ENCODE results near the gene RNASE11. TPM values are rescaled to one million over a fixed set of nuclear protein-coding genes. Genes with fewer than 3 reads are reported as not detected.
"Not testable (repeated sequence)": the region's sequence is repeated elsewhere in the genome, so short reads cannot be mapped to it uniquely, and the experiment has no call there.

Gene RNASE11
- polyA plus RNA-seq, 4 donors, result not detected

DNA sequence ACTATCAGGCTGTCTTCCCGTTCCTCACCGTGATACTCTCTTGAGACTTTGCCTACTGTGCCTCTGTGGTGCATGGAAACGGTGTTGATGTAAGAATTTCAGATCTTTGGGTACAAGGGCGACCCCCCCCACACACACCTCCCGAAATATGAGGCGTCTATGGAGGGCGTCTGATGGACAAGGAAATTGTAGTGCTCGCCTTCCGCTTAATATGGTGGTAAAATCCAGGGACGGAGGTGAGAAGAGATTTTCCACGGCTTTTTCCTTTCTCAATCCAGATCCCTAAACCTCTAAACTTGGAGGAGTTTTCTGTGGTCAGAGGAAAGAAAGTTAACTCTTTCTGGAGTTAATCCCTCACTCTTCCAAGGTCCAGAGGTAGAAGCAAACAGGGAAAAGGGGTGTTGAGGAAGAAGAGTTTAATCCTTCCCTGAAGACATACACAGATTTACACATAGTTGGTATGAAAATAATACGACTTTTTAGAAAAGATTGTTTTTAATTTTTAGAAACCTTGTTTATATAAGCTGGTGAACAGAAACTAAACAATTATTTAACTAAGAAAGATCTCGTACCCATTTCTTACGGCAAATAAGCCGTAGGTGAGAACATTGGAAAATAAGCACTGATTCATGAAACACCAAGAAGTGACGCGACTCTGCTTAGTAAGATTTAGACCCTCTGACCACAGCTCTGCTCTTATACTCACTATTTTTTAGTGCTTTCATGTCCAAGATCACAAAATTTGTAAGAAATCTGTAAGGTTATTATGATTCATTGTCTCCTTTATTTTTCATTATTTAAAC, 26.4 kb upstream of the RNASE11 start:
- no peak for DNase-seq (ENCODE audit: low read depth in 4 of 4, low spot score in 3 of 4)

DNA sequence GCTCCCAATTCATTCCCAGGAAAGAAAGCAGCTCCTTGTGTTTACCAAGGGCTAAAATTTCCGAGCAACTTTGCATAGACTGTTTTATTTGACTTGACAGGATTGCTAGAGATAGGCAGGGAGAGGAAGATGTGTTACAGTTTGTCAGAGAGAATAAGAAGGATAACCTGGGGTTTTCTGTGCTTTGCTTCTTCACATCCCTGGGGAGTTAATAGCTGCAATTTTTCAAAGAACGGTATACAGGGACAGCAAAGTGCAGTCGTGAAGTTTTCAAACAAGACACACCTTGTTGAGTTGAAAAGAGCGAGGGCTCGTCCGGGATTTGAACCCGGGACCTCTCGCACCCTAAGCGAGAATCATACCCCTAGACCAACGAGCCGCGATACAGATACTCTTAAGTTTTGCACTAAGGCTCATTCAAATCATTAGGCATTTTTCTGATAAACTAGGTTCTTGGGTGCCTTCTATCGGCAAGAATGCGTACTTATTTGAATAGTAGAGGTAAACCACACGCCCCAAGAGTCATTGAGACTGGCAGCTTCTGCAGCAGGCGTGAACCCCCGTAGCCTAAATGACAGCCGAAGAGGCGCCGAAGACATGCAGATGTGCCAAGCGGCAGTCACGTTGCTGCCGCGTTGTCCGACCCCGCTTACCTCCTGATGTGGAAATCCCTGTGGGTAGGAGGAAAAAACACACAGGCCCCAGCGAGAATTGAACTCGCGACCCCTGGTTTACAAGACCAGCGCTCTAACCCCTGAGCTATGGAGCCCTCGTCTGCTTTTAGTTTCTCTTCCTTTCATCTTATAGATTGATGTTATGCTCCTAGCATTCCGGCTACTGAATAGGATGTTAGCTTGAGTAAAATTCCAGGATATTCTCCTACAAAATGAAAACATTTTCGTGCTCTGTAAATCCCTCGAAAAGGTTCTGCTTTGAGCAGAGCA, 25.6 kb upstream of the RNASE11 start:
- peak; percentile 85 to 88 (median 88) for DNase-seq (ENCODE audit: low read depth in 4 of 4, low spot score in 3 of 4)

DNA sequence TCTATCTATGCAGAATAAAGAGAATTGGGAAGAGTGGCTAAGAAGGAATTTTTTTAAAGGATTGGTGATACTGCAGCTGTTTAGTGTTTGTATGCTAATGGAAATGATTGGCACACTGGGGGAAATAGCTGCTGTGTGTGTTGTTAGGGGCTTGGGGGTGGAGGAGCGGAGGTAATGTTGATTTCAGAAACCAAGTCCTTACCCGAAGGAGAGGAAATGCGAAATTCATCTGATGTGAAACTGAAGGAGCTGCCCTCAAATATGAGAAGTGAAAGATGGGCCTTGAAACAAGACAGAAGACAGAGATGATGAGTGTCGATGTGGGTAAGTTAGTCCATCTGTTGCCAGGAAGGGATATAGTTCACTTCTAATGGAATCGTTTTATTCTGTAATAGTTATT, 24.6 kb upstream of the RNASE11 start:
- DNase-seq (ENCODE audit: low read depth in 4 of 4, low spot score in 3 of 4), result no peak

DNA sequence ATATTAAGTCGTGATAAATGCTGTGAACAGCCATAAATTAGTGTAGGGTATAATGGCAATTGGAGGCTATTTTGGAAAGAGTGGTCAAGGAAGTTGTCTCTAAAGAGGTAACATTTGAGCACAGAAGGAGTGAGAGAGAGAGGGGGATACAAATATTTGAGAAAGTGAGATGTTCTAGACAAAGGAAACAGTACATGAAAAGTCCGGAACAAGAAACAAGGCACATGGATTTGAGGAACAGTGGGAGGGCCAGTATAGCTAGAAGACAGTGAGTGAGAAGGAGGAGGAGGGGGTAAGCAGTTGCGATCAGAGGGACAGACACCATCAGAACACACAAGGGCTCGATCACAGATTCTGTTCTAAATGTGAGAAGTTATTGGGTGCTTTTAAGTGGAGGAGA, 23.5 kb upstream of the RNASE11 start:
- no peak for DNase-seq (ENCODE audit: low read depth in 4 of 4, low spot score in 3 of 4)

DNA sequence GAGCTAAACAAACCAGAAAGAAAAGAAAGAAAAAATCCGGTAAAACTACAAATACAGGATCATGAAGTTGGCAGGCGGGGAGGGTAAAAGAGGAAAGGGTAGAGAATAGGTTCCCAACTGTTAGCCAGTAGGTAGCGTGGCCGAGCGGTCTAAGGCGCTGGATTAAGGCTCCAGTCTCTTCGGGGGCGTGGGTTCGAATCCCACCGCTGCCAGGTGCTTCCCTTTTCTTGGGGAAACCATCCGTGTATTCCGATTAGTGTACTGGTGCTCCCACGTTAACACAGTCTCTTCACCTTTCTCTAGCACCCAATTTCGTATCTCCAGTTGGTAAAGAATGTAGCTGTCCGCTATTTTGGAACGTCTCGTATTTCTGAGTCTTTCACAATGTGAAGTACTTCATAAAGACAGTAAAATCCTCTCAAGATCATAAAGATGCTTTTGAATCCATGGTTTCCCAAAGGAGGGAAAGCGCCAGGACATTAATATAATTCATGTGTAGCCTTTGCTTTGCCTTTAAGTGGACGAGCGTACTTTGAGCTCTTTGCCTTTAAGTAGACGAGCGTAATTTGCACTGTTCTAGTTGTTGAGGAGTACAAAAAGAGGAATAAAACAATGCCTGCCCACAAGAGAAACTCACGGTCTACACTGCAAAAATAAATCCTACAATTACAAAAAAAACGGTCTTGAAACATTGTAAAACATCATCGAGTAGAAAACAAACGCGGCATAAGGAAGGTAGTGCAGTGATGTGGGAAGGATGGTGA, 22.4 kb upstream of the RNASE11 start:
- no peak for DNase-seq (ENCODE audit: low read depth in 4 of 4, low spot score in 3 of 4)

DNA sequence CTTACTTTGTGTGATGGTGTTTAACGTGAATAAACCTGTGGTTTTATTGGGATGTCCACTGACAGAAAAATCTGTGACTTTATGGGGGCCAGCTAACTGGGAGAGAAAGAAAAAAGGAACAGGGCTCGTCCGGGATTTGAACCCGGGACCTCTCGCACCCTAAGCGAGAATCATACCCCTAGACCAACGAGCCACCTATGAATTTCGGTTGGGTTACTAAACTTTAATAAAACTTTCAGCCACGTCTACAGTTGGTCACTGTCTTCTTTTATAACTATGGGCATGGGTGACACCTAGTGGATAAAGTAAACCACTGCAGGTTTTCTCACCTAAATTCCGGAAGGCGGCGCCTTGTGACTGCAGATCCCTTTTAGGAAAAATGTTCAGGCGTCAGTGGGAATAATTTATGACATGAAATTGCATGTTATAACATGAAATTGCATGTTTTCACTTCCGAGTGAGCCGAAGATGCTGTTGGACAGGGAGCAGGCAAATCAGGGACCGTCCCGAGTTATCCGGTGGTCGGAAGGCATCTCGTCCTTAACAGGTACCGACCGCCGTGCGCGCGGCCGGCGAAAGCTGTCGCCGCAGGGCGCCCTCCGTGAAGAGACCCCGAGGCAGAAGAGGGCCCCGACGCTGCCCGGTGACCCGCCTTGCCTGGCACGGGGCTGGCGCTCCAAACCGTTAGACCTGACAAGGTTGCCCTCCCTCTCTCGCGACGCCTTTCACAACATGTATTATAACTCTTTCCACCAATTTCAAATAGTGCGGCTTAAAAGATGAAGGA, 21.6 kb upstream of the RNASE11 start:
- DNase-seq (ENCODE audit: low read depth in 4 of 4, low spot score in 3 of 4), result peak; percentile 78 to 88 (median 82)

DNA sequence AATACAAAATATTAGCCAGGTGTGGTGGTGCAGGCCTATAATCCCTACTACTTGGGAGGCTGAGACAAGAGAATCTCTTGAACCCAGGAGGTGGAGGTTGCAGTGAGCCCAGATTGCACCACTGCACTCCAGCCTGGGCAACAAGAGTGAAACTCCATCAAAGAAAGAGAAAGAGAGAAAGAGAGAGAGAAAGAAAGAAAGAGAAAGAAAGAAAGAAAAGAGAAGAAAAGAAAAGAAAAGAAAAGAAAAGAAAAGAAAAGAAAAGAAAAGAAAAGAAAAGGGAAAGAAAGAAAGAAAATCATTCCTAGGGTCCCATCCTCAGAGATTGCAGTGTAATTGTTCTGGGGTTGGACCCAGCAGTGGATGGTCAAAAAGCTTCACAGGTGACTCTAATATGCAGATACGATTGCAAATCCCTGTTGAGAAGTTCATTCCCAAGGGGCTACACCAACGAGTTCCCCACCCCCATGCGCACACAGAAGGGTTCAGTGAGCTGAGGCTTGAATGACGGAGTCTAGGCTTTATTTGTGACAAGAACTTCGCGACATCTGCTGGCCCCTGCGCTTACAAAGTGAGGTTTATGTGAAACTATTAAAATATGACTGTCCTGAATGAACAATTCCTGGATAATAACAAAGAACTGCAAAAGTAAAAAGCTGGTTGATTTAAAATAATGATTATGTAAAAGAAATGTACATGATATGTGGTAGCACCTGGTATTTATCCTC, 20.7 kb upstream of the RNASE11 start:
- DNase-seq (ENCODE audit: low read depth in 4 of 4, low spot score in 3 of 4), result no peak

DNA sequence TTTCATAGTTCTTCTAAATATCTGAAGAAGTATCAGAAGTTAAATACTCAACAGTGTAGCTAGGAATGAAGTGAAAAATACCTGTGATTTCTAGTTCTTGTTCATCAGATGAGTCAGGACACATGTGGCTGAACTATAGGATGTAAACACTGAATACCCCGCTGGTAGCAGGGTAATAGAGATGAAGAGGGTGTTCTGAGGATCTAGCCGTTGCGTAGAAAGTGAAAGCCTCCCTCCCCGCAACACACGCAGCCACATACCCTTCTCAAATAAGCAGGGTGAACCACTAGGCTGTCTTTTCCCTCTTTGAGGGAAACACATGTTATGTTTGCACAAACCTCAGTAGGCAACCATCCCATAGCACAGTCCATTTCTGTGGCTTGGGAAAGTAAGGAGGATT, 19.8 kb upstream of the RNASE11 start:
- no peak for DNase-seq (ENCODE audit: low read depth in 4 of 4, low spot score in 3 of 4)

DNA sequence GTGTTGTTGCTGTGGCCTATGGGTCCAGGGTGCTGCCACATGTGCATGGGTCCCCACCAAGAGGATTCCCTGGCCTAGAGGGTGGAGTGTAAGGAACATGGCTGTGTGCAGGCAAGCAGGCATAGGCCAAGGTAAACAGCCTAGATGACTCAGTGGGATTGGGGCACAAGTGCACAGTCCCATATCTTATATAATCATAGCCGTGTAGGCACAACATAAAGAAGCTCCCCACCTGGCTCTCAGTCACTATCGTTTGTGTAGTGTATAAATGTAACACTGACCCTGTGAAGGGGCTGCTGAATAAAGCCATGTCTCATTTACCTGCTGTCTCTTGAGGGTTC, 19.1 kb upstream of the RNASE11 start:
- DNase-seq (ENCODE audit: low read depth in 4 of 4, low spot score in 3 of 4), result no peak

DNA sequence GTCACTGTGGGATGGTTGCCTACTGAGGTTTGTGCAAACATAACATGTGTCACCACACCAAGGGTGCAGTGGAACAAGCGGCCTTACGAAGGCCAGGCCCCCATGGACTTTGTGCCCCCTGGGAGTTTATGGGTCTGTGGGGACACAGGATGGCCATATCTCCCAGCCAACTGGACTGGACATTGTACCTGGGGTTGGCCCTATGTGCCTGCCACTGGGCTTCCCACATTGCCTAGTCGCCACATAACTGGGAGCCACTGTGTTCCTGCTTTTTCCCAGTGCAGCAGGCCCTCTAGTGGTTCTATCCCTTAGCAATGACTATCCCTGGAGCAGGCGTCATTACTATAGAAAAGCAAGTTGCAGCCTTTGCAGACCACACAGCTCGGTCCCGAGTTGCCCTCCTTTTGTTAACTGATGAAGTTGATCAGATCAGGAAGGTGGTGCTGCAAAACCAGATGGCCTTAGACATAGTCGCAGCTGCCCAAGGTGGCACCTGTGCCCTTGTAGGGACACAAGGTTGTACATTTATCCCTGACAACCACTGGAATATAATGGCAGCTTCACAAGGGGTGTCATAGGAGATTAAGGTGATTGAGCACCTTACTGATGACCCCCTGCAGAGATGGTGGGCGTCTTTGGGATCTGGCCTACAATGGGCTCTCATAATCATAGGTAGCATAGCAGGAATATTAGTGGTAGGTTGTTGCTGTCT, 18.5 kb upstream of the RNASE11 start:
- no peak for DNase-seq (ENCODE audit: low read depth in 4 of 4, low spot score in 3 of 4)

DNA sequence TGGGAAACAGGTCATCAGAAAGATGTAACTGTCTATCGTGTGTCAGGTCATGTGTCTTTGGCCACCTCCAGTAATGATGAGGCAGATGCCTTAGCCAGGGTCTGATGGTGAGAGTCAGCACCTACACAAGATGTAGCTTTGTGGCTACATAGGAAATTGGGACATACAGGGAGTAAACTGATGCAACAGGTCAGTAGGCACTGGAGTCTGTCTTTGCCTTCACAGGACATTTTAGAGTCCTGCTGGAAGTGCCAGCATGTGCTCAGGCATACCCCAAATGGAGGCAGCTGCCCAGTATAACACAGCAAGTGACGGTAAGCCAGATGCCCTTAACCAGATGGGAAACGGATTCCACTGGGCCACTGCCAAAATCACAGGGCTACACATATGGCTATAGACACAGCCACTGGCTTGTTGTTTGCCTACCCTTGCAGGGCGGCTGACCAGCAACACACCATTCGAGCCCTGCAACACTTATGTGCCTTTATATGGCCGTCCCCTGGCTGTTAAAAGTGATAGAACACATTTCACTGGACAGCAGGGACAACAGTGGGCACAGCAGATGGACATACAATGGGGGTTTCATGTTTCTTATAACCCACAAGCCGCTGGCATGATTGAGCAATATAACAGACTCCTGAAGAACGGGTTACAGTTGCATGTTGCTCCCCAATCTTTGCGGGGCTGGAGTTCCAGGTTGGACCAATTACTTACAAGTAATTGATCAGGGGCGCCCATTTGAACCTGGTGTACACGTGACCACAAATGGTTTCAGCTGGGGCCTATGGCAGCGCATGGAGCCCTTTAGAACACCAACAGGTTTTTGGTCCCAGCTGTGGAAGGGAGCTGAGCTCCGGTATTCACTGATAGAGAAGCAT, 16.3 kb upstream of the RNASE11 start:
- DNase-seq (ENCODE audit: low read depth in 4 of 4, low spot score in 3 of 4), result no peak

DNA sequence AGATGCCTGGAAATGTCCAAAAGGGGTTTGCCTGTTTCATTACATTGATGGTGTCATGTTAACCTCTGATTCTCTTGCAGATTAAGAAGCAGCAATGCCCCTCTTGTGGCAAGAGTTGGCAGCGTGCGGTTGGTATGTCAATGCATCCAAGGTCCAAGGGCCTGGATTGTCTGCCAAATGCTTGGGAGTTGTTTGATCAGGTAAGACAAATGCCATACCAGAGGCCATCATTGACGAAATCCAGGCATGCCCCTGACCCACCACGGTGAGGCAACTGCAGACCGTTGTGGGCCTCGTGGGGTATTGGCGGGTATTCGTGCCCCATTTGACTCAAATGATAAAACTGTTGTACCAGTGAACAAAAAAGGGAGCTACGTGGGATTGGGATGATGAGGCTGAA, 14.8 kb upstream of the RNASE11 start:
- no peak for DNase-seq (ENCODE audit: low read depth in 4 of 4, low spot score in 3 of 4)

DNA sequence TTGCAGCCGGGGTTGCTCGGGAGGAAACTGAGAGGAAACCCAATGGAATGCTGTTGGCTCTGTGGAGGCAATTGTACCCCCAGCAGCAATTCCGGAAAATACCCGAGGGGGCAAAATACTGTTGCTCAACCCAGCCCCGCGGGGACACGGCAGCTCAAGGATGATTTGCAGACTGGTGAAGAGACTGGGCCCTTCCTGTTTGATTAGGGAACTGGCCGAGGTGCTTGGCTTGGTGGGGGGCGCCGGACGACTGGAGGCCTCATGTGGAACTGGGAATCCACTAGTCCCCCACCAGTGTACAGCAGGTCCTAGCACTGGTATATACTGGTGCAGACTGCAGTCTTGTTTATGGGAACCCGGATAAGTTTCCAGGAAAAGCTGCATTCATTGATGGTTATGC, 13.7 kb upstream of the RNASE11 start:
- DNase-seq (ENCODE audit: low read depth in 4 of 4, low spot score in 3 of 4), result no peak

DNA sequence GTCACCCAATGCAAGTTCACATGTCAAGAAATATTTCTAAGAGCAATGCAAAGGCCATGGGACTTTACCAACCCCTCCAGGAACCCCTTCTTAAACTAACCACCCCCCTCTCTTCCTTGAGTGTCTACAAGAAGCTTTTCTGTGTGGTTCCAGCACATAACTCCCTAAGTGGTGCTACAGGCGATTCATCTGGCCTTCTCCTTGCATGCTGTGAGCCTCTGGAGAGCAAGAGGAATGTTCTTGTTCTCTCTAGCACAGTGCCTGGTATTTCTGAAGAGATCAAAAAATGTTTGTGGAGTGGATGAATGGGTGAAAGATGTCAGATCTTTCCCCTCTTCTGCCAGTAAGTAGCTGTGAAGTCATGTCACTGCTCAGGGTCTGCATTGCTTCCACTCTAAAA, 9.3 kb upstream of the RNASE11 start:
- DNase-seq (ENCODE audit: low read depth in 4 of 4, low spot score in 3 of 4), result no peak

DNA sequence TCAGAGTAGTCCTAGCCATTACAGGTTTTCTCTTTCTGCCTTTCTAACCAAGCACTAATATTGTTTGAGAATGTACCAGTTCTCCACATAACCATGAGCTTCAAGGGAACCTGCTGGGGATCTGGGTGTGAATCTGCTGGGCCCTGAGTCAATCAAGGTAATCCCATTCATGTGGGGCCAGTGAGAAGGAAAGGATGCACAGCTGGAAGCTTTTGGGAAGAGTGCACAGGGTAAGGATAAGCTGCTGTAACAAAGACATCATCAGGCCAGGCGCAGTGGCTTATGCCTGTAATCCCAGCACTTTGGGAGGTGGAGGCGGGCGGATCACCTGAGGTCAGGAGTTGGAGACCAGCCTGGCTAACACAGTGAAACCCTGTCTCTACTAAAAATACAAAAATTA, 7.9 kb upstream of the RNASE11 start:
- DNase-seq (ENCODE audit: low read depth in 4 of 4, low spot score in 3 of 4), result not testable (repeated sequence)

DNA sequence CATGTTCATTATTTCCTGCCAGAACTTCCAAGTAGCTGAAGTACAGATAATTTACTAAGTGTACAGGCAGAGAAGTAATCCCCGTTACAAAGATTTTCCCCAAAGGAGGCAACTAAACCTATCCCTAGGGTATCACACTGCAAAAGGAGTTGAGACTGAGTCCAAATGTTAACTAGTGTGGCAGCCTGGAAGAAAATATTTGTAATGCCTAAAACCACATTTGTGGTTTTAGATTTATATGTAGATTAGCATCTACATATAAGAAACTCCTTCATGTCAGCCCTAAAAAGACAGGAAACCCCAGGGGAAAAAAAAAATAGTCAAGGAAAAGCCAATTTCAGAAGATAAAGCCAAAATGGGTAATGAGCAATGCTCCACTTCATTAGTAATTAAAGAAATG, 4.8 kb upstream of the RNASE11 start:
- no peak for DNase-seq (ENCODE audit: low read depth in 4 of 4, low spot score in 3 of 4)

DNA sequence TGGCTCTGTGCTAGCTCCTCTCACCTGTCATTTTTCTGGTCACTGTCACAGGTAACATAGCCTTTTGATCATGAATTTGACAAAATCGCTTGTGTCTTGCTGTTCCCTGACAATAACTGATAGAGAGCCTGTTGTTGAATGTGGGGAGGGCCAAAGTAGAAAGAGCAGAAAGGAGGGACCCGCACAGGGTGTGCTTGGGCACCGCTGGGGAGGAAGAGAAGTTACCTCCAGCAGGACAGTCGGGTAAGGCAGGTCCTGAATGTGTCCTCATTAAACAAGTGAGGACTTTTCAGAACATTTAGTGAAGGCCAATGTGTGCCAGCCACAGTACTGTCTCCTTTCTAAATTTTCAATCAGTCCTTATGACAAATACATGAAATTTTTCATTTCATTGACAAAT, 3.4 kb upstream of the RNASE11 start, which contains the start of gene RNASE12:
Gene RNASE12, minus strand, starts transcription at position 142 of the 400 bp plus-strand sequence. CDS start 653 bp downstream, outside the sequence.
- DNase-seq (ENCODE audit: low read depth in 4 of 4, low spot score in 3 of 4), result no peak

DNA sequence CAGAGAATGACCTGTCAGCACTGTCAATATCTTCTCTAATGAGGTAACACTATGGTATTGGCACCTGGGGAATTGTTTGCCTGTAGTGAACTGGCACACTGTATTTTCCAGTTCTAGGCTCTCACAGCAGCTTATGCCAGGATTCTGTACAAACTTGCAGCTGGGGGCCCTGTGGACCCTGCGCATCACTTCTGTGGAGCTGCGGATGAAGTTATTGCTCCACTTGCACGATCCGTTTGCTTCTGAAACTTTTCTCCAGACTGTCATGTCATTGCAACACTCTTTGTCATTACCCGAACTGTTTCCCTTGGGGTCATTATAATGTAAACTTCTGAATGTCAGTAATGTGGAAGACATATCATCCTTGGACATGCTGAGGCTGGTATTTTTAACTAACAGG, 3.9 kb downstream of the RNASE11 start:
- no peak for DNase-seq (ENCODE audit: low read depth in 4 of 4, low spot score in 3 of 4)

Measured in left renal pelvis (tissue), 4 donors.